Subcutaneous adipose tissue (tissue), 4 donors: ENCODE measurements around the gene FAM200B. TPM values are rescaled to one million over a fixed set of nuclear protein-coding genes. Genes with fewer than 3 reads are reported as not detected.

ENCODE experiments used
- total RNA-seq, 4 donors: library from RNA; depleted of rRNA; stranded (reverse); fragments of >200 nt; gene quantifications; one replicate each; pipeline ENCODE4 v1.1.0, GENCODE V29; 2016
- TF ChIP-seq, protein P1 (sequence below): fragments of 450-650 bp; IDR thresholded peaks from one replicate; pipeline ENCODE4 v1.5.1; 2016; ENCODE audit warnings: low read depth, mild to moderate bottlenecking, control low read depth, antibody characterized with exemption, moderate library complexity

FAM200B gene
- total RNA-seq, 4 donors from 2014 or later = 33.2 to 69.8 (median 52.9) TPM

DNA sequence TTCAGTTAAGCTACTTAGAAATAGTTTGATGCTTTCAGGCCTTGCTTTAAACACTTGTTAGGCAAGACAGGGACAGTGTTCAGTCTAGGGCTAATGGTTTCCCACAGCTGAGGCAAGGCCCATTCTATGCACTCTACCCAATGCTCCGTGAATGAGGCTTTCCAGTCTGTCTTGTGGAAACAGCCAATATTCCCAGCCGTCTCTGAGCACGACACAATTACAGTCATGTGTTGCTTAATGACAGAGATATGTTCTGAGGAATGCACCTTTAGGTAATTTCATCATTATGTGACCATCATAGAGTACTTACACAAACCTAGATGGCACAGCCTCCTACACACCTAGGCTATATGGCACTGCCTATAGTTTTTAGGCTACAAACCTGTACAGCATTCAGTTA is 9.5 kb upstream of the FAM200B start:
- TF ChIP-seq, protein P1, sequence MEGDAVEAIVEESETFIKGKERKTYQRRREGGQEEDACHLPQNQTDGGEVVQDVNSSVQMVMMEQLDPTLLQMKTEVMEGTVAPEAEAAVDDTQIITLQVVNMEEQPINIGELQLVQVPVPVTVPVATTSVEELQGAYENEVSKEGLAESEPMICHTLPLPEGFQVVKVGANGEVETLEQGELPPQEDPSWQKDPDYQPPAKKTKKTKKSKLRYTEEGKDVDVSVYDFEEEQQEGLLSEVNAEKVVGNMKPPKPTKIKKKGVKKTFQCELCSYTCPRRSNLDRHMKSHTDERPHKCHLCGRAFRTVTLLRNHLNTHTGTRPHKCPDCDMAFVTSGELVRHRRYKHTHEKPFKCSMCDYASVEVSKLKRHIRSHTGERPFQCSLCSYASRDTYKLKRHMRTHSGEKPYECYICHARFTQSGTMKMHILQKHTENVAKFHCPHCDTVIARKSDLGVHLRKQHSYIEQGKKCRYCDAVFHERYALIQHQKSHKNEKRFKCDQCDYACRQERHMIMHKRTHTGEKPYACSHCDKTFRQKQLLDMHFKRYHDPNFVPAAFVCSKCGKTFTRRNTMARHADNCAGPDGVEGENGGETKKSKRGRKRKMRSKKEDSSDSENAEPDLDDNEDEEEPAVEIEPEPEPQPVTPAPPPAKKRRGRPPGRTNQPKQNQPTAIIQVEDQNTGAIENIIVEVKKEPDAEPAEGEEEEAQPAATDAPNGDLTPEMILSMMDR = no peak

- TF ChIP-seq, protein P1 = no peak
These were observed 8.3 kb upstream of the FAM200B start for GRCh38 chr4:15673337-15673736.

GRCh38 chr4:15674046-15674445 is 7.6 kb upstream of the FAM200B start:
- TF ChIP-seq, protein P1 = no peak

DNA sequence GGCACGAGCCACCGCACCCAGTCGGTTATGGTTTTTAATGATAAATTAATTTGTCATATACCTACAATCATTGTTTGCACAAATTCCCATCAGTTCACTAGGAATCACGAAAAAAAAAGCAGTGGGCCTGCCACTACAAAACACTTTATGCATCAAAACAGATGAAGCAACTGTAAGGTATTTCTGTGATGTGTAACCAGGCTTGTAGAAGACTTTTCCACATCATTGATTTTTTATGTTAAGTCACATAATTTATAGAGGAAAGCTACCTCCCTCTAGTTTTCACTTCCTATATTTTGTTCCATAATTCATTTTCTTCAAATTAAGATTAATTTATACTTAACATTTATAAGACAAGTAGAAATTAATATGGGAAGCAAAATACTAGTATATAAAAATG is 6.7 kb upstream of the FAM200B start:
- TF ChIP-seq, protein P1 = no peak

GRCh38 chr4:15675356-15675755 is 6.3 kb upstream of the FAM200B start:
- TF ChIP-seq, protein P1 = no peak

DNA sequence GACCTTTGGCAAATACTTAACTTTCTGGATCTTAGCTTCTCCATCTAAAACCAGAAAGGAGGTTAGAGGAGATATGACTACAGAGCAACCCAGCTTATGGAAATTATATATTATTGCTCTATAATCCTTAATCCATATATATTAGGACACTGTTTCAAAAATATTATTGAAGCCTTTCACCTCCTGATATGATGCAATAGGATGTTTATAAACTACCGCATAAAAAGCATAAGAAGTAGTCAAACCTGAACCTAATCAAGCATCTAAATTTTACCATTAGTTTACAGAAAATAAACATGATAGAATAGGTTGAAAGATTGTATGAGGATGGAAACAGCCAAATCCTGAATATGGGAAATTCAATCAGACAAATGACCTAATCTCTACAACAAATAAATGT is 5.6 kb upstream of the FAM200B start:
- TF ChIP-seq, protein P1 = no peak

GRCh38 chr4:15676899-15677298 is 4.7 kb upstream of the FAM200B start:
- TF ChIP-seq, protein P1 = no peak
